MM.1S (cell line): ENCODE measurements around the gene CRLF3.
"Not testable (repeated sequence)": the region's sequence is repeated elsewhere in the genome, so short reads cannot be mapped to it uniquely, and the experiment has no call there.

Source experiments
- CTCF ChIP-seq: fragments of 300-600 bp; sonication (generic); IDR thresholded peaks from 2 replicates; pipeline ENCODE4 v1.5.1; 2016; ENCODE audit warnings: antibody characterized with exemption, low read length, mixed read lengths
- EZH2 ChIP-seq: fragments of 300-600 bp; sonication (generic); optimal IDR thresholded peaks from 2 replicates; pipeline ENCODE3; 2017; ENCODE audit warnings: low read depth, mild to moderate bottlenecking, antibody characterized with exemption, low read length, mixed read lengths
- EZH2phosphoT487 ChIP-seq: fragments of 300-600 bp; sonication (generic); IDR thresholded peaks from 2 replicates; pipeline ENCODE4 v1.6.1; 2018; ENCODE audit warnings: antibody characterized with exemption, low read length

- TF ChIP-seq CTCF, EZH2, EZH2phosphoT487: not testable (repeated sequence)
These were observed 1.6 kb downstream of the CRLF3 start for GRCh38 chr17:30822919-30823318.
